ENCODE measurements around the gene PPARG.

Gene PPARG

DNA sequence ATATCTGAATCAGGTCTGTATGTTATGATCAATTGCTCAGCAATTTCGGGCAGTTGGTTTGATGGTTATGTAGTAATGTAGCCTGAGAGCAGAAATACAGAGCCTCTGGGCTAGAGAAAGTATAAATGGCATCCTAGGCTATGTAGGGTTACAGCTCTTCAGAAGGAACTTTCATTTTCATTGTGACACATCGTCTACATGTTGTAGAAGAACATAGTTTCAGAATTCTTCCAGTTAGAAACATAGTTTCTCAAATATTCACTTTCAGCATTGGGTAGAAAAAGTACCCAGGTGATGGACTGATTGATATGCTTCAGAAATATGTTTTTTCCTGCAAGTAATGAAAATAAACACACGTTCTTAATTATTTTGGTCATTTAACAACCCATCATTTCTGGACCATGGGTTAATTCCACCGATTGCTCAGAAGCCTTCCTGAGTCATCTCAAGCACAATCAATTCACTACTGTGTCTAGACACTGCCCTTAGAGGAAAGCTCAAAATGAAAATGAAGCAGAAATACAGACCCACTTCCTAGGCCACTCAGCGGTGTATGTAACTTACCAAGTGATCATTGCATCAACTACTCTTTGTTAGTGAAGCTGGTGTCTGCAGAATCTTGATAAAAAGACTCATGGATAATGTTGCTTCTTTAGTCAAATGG lies 106.6 kb downstream of the PPARG start:
- DNase-seq (ENCODE audit: low read depth in 1 of 2, low spot score in 1 of 2): no peak
- TF ChIP-seq POLR2AphosphoS5 (IDR thresholded peaks at IDR 0.05; ENCODE audit: low read depth) (no peak), SPI1 (IDR thresholded peaks at IDR 0.05; ENCODE audit: borderline replicate concordance, low read depth) (no peak), GABPA (IDR thresholded peaks at IDR 0.05; ENCODE audit: low read depth) (no peak)
- TF ChIP-seq, protein P1, sequence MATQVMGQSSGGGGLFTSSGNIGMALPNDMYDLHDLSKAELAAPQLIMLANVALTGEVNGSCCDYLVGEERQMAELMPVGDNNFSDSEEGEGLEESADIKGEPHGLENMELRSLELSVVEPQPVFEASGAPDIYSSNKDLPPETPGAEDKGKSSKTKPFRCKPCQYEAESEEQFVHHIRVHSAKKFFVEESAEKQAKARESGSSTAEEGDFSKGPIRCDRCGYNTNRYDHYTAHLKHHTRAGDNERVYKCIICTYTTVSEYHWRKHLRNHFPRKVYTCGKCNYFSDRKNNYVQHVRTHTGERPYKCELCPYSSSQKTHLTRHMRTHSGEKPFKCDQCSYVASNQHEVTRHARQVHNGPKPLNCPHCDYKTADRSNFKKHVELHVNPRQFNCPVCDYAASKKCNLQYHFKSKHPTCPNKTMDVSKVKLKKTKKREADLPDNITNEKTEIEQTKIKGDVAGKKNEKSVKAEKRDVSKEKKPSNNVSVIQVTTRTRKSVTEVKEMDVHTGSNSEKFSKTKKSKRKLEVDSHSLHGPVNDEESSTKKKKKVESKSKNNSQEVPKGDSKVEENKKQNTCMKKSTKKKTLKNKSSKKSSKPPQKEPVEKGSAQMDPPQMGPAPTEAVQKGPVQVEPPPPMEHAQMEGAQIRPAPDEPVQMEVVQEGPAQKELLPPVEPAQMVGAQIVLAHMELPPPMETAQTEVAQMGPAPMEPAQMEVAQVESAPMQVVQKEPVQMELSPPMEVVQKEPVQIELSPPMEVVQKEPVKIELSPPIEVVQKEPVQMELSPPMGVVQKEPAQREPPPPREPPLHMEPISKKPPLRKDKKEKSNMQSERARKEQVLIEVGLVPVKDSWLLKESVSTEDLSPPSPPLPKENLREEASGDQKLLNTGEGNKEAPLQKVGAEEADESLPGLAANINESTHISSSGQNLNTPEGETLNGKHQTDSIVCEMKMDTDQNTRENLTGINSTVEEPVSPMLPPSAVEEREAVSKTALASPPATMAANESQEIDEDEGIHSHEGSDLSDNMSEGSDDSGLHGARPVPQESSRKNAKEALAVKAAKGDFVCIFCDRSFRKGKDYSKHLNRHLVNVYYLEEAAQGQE (IDR thresholded peaks at IDR 0.05; ENCODE audit: insufficient replicate concordance, low read depth): no peak
- TF ChIP-seq, protein P2, sequence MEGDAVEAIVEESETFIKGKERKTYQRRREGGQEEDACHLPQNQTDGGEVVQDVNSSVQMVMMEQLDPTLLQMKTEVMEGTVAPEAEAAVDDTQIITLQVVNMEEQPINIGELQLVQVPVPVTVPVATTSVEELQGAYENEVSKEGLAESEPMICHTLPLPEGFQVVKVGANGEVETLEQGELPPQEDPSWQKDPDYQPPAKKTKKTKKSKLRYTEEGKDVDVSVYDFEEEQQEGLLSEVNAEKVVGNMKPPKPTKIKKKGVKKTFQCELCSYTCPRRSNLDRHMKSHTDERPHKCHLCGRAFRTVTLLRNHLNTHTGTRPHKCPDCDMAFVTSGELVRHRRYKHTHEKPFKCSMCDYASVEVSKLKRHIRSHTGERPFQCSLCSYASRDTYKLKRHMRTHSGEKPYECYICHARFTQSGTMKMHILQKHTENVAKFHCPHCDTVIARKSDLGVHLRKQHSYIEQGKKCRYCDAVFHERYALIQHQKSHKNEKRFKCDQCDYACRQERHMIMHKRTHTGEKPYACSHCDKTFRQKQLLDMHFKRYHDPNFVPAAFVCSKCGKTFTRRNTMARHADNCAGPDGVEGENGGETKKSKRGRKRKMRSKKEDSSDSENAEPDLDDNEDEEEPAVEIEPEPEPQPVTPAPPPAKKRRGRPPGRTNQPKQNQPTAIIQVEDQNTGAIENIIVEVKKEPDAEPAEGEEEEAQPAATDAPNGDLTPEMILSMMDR (IDR thresholded peaks at IDR 0.05; ENCODE audit: insufficient read depth, low read length): no peak
- H3K27me3 ChIP-seq (ENCODE audit: insufficient read depth, poor library complexity, severe bottlenecking): no peaks in the 10 kb centered on the region
- H3K4me3 ChIP-seq (replicated peaks; ENCODE audit: insufficient read depth, low read length): no peak overlapping the region
- H3K27ac ChIP-seq (replicated peaks): peak overlapping the region; percentile 52

DNA sequence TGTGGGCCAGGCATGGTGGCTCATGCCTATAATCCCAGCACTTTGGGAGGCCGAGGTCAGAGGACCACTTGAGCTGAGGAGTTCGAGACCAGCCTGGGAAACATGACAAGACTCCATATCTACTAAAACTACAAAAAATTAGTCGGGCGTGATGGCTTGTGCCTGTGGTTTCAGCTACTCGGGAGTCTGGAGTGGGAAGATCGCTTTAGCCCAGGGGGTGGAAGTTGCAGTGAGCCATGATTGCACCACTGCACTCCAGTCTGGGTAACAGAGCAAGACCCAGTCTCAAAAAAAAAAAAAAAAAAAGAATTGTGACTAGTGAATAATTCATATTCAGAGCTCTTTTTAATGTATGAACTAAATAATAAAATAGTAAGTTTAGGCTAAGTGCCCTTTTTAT lies 107.6 kb downstream of the PPARG start:
- Histone ChIP-seq H3K27me3 (ENCODE audit: insufficient read depth, poor library complexity, severe bottlenecking) (no peaks in the 10 kb centered on the region), H3K4me3 (replicated peaks; ENCODE audit: insufficient read depth, low read length) (no peak overlapping the region), H3K27ac (replicated peaks) (no peak overlapping the region)
- TF ChIP-seq, protein P2 (IDR thresholded peaks at IDR 0.05; ENCODE audit: insufficient read depth, low read length): no peak
- TF ChIP-seq POLR2AphosphoS5 (IDR thresholded peaks at IDR 0.05; ENCODE audit: low read depth) (no peak), GABPA (IDR thresholded peaks at IDR 0.05; ENCODE audit: low read depth) (no peak), SPI1 (IDR thresholded peaks at IDR 0.05; ENCODE audit: borderline replicate concordance, low read depth) (no peak)
- TF ChIP-seq, protein P1 (IDR thresholded peaks at IDR 0.05; ENCODE audit: insufficient replicate concordance, low read depth): no peak
- peak in 1 of 2 experiments; percentile 68 for DNase-seq (ENCODE audit: low read depth in 1 of 2, low spot score in 1 of 2)

DNA sequence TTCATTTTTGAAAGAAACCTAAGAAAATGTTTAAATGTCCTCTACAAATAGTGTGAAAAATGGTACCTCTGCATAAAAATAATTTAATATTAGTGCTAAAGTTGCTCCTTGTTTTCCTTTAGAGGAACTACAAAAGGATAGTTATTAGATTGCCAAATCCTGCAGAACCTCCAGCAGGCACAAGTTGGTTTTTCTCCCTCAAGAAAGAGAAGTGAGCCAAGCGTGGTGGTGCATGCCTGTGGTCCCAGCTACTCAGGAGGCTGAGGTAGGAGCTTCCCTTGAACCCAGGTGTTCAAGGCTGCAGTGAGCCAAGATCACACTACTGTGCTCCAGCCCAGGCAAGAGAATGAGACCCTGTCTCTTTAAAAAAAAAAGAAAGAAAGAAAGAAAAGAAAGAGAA lies 110.4 kb downstream of the PPARG start:
- Histone ChIP-seq H3K27me3 (ENCODE audit: insufficient read depth, poor library complexity, severe bottlenecking) (no peaks in the 10 kb centered on the region), H3K4me3 (replicated peaks; ENCODE audit: insufficient read depth, low read length) (no peak overlapping the region), H3K27ac (replicated peaks) (no peak overlapping the region; the same call in 1 of the 2 replicates)
- DNase-seq (ENCODE audit: low read depth in 1 of 2, low spot score in 1 of 2): peak in 1 of 2 experiments; percentile 71
- TF ChIP-seq SPI1 (IDR thresholded peaks at IDR 0.05; ENCODE audit: borderline replicate concordance, low read depth) (peak; percentile 41; the same call in 1 of the 2 replicates), POLR2AphosphoS5 (IDR thresholded peaks at IDR 0.05; ENCODE audit: low read depth) (no peak)

DNA sequence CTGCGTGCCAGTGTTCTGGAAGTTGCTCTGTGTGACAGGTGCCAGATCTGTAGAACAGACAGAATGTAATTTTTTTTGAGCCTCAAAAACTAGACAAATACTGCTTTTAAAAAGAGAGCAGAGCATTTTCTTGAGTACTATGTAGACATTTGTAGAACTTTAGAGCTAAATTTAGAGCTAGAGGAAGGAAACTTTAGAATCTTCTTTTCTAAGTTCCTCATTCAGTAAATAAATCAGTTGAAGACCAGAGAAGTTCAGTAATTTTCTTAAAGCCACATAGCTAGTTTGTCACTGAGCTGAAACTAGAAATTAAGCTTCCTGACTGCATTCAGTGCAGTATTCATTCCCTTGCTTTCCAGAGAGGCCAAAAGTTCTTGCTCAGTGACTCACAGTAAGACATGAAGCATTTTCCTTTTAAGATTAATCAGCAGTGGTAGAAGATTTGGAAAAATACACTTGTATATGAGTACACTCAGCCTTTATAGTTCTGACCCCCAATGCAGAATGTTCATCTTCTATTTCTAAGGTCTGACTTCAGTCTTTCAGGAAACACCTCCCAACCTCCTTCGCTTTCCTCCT lies 111.8 kb downstream of the PPARG start:
- TF ChIP-seq, protein P2 (IDR thresholded peaks at IDR 0.05; ENCODE audit: insufficient read depth, low read length): no peak
- TF ChIP-seq POLR2AphosphoS5 (IDR thresholded peaks at IDR 0.05; ENCODE audit: low read depth) (no peak), SPI1 (IDR thresholded peaks at IDR 0.05; ENCODE audit: borderline replicate concordance, low read depth) (no peak), GABPA (IDR thresholded peaks at IDR 0.05; ENCODE audit: low read depth) (no peak)
- TF ChIP-seq, protein P1 (IDR thresholded peaks at IDR 0.05; ENCODE audit: insufficient replicate concordance, low read depth): no peak
- H3K27ac ChIP-seq (replicated peaks): no peak overlapping the region
- no peak overlapping the region for H3K4me3 ChIP-seq (replicated peaks; ENCODE audit: insufficient read depth, low read length)
- DNase-seq (ENCODE audit: low read depth in 1 of 2, low spot score in 1 of 2): no peak
- no peaks in the 10 kb centered on the region for H3K27me3 ChIP-seq (ENCODE audit: insufficient read depth, poor library complexity, severe bottlenecking)
